GM23338 (cell line): Measurements from ENCODE around the gene PPM1L. TPM values are rescaled to one million over a fixed set of nuclear protein-coding genes. Genes with fewer than 3 reads are reported as not detected.

ENCODE experiments used
- ATAC-seq: fragments of 200-7000 bp; cut with Tn5 transposase; 3 replicates; pipeline ENCODE4 v1.9.1; 2020
- DNase-seq: peaks from one replicate; pipeline ENCODE4 v3.0.0-alpha.2; 2015; ENCODE audit warnings: low spot score
- H2AFZ ChIP-seq: fragments of 200-600 bp; sonication (generic); 2 replicates; pipeline ENCODE4 v1.8.0; 2016; ENCODE audit warnings: antibody characterized with exemption, mild to moderate bottlenecking, moderate library complexity
- H3F3A ChIP-seq: fragments of 200-600 bp; sonication (generic); replicated peaks from 2 replicates; pipeline ENCODE4 v1.8.0; 2017; ENCODE audit warnings: antibody characterized with exemption, mixed run types, low read depth
- H3K27ac ChIP-seq: fragments of 200-600 bp; sonication (generic); 2 replicates; pipeline ENCODE4 v1.6.1; 2016; ENCODE audit warnings: low read depth
- H3K27me3 ChIP-seq: fragments of 200-600 bp; sonication (generic); 2 replicates; pipeline ENCODE4 v1.8.0; 2016; ENCODE audit warnings: mild to moderate bottlenecking, mixed run types, moderate library complexity; ENCODE audit not compliant: insufficient read depth
- H3K36me3 ChIP-seq: fragments of 200-600 bp; sonication (generic); 2 replicates; pipeline ENCODE4 v1.8.0; 2016; ENCODE audit warnings: mild to moderate bottlenecking; ENCODE audit not compliant: insufficient read depth
- H3K4me1 ChIP-seq: fragments of 200-600 bp; sonication (generic); 2 replicates; pipeline ENCODE4 v1.8.0; 2016; ENCODE audit warnings: mild to moderate bottlenecking, moderate library complexity; ENCODE audit not compliant: insufficient read depth
- H3K4me2 ChIP-seq: fragments of 200-600 bp; sonication (generic); 2 replicates; pipeline ENCODE4 v1.7.1; 2017; ENCODE audit warnings: mixed run types
- H3K4me3 ChIP-seq: fragments of 200-600 bp; sonication (generic); 2 replicates; pipeline ENCODE4 v1.6.1; 2016; ENCODE audit warnings: mixed run types
- H3K79me2 ChIP-seq: fragments of 200-600 bp; sonication (generic); replicated peaks from 2 replicates; pipeline ENCODE4 v1.8.0; 2017; ENCODE audit warnings: mild to moderate bottlenecking; ENCODE audit not compliant: insufficient read depth
- H3K9me2 ChIP-seq: fragments of 200-600 bp; sonication (generic); 2 replicates; pipeline ENCODE4 v1.8.0; 2017; ENCODE audit not compliant: insufficient read depth
- H4K20me1 ChIP-seq: fragments of 200-600 bp; sonication (generic); replicated peaks from 2 replicates; pipeline ENCODE4 v1.8.0; 2017; ENCODE audit warnings: mild to moderate bottlenecking; ENCODE audit not compliant: insufficient read depth
- H3K27ac Mint-ChIP-seq: 2 replicates; pipeline ENCODE4 v1.8.0; 2020; ENCODE audit warnings: inconsistent platforms, mild to moderate bottlenecking, moderate library complexity, mixed read lengths
- H3K27me3 Mint-ChIP-seq: 3 replicates; pipeline ENCODE4 v1.8.0; 2022; ENCODE audit warnings: low read depth, mild to moderate bottlenecking, moderate library complexity, mixed read lengths, inconsistent platforms; ENCODE audit not compliant: insufficient read depth, poor library complexity
- H3K36me3 Mint-ChIP-seq: 3 replicates; pipeline ENCODE4 v1.8.0; 2021; ENCODE audit warnings: low read depth, mild to moderate bottlenecking, inconsistent platforms, moderate library complexity, mixed read lengths
- H3K4me1 Mint-ChIP-seq: 3 replicates; pipeline ENCODE4 v1.8.0; 2020; ENCODE audit warnings: mild to moderate bottlenecking, inconsistent platforms, mixed read lengths
- H3K4me3 Mint-ChIP-seq: 3 replicates; pipeline ENCODE4 v1.8.0; 2021; ENCODE audit warnings: moderate library complexity, mild to moderate bottlenecking, inconsistent platforms, mixed read lengths
- H3K9me3 Mint-ChIP-seq: 3 replicates; pipeline ENCODE4 v1.8.0; 2020; ENCODE audit warnings: moderate library complexity, mild to moderate bottlenecking, inconsistent platforms, mixed read lengths
- EZH2 ChIP-seq: fragments of 200-600 bp; sonication (generic); IDR thresholded peaks from one replicate; pipeline ENCODE4 v1.8.0; 2017; ENCODE audit warnings: antibody characterized with exemption, mild to moderate bottlenecking, low read depth; ENCODE audit not compliant: unreplicated experiment
- EZH2phosphoT487 ChIP-seq: fragments of 200-600 bp; sonication (generic); IDR thresholded peaks from one replicate; pipeline ENCODE4 v1.8.1; 2018; ENCODE audit warnings: antibody characterized with exemption; ENCODE audit not compliant: unreplicated experiment
- JUNB ChIP-seq: IDR thresholded peaks from one replicate; pipeline ENCODE4 v1.6.1; 2016; ENCODE audit warnings: antibody characterized with exemption; ENCODE audit not compliant: unreplicated experiment
- NANOG ChIP-seq: IDR thresholded peaks from 2 replicates; pipeline ENCODE4 v1.6.1; 2016; ENCODE audit warnings: antibody characterized with exemption, borderline replicate concordance
- POLR2AphosphoS5 ChIP-seq: IDR thresholded peaks from 2 replicates; pipeline ENCODE4 v1.6.1; 2016; ENCODE audit warnings: antibody characterized with exemption, low read depth
- STAT1 ChIP-seq: IDR thresholded peaks from one replicate; pipeline ENCODE4 v1.6.1; 2016; ENCODE audit warnings: antibody characterized with exemption; ENCODE audit not compliant: unreplicated experiment
- ZNF114 ChIP-seq: fragments of 250-450 bp; sonication (Bioruptor Pico); IDR thresholded peaks from 2 replicates; pipeline ENCODE4 v1.5.0; 2020; ENCODE audit warnings: mild to moderate bottlenecking, moderate library complexity
- polyA plus RNA-seq: library from polyadenylated mRNA; unstranded; fragments of >200 nt; fragmentation: Nextera tagmentation; extraction: Ambion mirVana; gene quantifications from 2 replicates; pipeline ENCODE4 v1.2.1, GENCODE V29; 2016
- total RNA-seq: library from RNA; depleted of rRNA; stranded (reverse); fragments of >200 nt; shearing (Covaris generic); gene quantifications from 2 replicates; pipeline ENCODE4 v1.2.3, GENCODE V29; 2014
- TF ChIP-seq, protein P1 (sequence below): fragments of 250-450 bp; sonication (Bioruptor Pico); IDR thresholded peaks from 2 replicates; pipeline ENCODE4 v1.5.0; 2020; ENCODE audit warnings: mild to moderate bottlenecking, moderate library complexity
- TF ChIP-seq, protein P2 (sequence below): IDR thresholded peaks from one replicate; pipeline ENCODE4 v1.6.1; 2018; ENCODE audit warnings: antibody characterized with exemption; ENCODE audit not compliant: unreplicated experiment

PPM1L gene
- total and polyA plus RNA-seq, 2 experiments from 2014 or later: 3.9 to 26.4 TPM

GRCh38 chr3:160906646-160907045 lies 150.6 kb downstream of the PPM1L start:
- no peak overlapping the region for H3K4me3 Mint-ChIP-seq
- ATAC-seq: no peak
- Histone ChIP-seq H3K79me2 (0 out of 2 replicates have a peak, but pooled peaks cover 5% of the 10 kb centered on the region), H3K9me2 (no peaks in the 10 kb centered on the region; the same call in 1 of the 2 replicates), H3K4me1 (peaks cover 5% of the 10 kb centered on the region; the same call in 1 of the 2 replicates), H3K27ac (no peak overlapping the region), H4K20me1 (no peaks in the 10 kb centered on the region), H3K36me3 (no peaks in the 10 kb centered on the region), H3K4me2 (no peak overlapping the region), H3K27me3 (no peaks in the 10 kb centered on the region), H3K4me3 (no peak overlapping the region), H3F3A (no peaks in the 10 kb centered on the region), H2AFZ (no peak overlapping the region)
- DNase-seq: no peak
- peaks cover 2% of the 10 kb centered on the region for H3K27me3 Mint-ChIP-seq
- peaks cover 8% of the 10 kb centered on the region; the same call in 1 of the 3 replicates for H3K36me3 Mint-ChIP-seq
- TF ChIP-seq EZH2 (no peak), STAT1 (no peak), EZH2phosphoT487 (no peak), ZNF114 (no peak), NANOG (no peak), POLR2AphosphoS5 (no peak), JUNB (no peak)
- TF ChIP-seq, protein P1, sequence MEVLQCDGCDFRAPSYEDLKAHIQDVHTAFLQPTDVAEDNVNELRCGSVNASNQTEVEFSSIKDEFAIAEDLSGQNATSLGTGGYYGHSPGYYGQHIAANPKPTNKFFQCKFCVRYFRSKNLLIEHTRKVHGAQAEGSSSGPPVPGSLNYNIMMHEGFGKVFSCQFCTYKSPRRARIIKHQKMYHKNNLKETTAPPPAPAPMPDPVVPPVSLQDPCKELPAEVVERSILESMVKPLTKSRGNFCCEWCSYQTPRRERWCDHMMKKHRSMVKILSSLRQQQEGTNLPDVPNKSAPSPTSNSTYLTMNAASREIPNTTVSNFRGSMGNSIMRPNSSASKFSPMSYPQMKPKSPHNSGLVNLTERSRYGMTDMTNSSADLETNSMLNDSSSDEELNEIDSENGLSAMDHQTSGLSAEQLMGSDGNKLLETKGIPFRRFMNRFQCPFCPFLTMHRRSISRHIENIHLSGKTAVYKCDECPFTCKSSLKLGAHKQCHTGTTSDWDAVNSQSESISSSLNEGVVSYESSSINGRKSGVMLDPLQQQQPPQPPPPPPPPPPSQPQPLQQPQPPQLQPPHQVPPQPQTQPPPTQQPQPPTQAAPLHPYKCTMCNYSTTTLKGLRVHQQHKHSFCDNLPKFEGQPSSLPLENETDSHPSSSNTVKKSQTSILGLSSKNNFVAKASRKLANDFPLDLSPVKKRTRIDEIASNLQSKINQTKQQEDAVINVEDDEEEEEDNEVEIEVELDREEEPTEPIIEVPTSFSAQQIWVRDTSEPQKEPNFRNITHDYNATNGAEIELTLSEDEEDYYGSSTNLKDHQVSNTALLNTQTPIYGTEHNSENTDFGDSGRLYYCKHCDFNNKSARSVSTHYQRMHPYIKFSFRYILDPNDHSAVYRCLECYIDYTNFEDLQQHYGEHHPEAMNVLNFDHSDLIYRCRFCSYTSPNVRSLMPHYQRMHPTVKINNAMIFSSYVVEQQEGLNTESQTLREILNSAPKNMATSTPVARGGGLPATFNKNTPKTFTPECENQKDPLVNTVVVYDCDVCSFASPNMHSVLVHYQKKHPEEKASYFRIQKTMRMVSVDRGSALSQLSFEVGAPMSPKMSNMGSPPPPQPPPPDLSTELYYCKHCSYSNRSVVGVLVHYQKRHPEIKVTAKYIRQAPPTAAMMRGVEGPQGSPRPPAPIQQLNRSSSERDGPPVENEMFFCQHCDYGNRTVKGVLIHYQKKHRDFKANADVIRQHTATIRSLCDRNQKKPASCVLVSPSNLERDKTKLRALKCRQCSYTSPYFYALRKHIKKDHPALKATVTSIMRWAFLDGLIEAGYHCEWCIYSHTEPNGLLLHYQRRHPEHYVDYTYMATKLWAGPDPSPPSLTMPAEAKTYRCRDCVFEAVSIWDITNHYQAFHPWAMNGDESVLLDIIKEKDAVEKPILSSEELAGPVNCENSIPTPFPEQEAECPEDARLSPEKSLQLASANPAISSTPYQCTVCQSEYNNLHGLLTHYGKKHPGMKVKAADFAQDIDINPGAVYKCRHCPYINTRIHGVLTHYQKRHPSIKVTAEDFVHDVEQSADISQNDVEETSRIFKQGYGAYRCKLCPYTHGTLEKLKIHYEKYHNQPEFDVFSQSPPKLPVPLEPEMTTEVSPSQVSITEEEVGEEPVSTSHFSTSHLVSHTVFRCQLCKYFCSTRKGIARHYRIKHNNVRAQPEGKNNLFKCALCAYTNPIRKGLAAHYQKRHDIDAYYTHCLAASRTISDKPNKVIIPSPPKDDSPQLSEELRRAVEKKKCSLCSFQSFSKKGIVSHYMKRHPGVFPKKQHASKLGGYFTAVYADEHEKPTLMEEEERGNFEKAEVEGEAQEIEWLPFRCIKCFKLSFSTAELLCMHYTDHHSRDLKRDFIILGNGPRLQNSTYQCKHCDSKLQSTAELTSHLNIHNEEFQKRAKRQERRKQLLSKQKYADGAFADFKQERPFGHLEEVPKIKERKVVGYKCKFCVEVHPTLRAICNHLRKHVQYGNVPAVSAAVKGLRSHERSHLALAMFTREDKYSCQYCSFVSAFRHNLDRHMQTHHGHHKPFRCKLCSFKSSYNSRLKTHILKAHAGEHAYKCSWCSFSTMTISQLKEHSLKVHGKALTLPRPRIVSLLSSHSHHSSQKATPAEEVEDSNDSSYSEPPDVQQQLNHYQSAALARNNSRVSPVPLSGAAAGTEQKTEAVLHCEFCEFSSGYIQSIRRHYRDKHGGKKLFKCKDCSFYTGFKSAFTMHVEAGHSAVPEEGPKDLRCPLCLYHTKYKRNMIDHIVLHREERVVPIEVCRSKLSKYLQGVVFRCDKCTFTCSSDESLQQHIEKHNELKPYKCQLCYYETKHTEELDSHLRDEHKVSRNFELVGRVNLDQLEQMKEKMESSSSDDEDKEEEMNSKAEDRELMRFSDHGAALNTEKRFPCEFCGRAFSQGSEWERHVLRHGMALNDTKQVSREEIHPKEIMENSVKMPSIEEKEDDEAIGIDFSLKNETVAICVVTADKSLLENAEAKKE: no peak
- TF ChIP-seq, protein P2, sequence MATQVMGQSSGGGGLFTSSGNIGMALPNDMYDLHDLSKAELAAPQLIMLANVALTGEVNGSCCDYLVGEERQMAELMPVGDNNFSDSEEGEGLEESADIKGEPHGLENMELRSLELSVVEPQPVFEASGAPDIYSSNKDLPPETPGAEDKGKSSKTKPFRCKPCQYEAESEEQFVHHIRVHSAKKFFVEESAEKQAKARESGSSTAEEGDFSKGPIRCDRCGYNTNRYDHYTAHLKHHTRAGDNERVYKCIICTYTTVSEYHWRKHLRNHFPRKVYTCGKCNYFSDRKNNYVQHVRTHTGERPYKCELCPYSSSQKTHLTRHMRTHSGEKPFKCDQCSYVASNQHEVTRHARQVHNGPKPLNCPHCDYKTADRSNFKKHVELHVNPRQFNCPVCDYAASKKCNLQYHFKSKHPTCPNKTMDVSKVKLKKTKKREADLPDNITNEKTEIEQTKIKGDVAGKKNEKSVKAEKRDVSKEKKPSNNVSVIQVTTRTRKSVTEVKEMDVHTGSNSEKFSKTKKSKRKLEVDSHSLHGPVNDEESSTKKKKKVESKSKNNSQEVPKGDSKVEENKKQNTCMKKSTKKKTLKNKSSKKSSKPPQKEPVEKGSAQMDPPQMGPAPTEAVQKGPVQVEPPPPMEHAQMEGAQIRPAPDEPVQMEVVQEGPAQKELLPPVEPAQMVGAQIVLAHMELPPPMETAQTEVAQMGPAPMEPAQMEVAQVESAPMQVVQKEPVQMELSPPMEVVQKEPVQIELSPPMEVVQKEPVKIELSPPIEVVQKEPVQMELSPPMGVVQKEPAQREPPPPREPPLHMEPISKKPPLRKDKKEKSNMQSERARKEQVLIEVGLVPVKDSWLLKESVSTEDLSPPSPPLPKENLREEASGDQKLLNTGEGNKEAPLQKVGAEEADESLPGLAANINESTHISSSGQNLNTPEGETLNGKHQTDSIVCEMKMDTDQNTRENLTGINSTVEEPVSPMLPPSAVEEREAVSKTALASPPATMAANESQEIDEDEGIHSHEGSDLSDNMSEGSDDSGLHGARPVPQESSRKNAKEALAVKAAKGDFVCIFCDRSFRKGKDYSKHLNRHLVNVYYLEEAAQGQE: no peak
- peaks cover 5% of the 10 kb centered on the region; the same call in 1 of the 3 replicates for H3K9me3 Mint-ChIP-seq
- H3K27ac Mint-ChIP-seq: no peak overlapping the region
- H3K4me1 Mint-ChIP-seq: peaks cover 14% of the 10 kb centered on the region
